Lower leg skin (tissue), 4 donors: ENCODE results near the gene ZNF320. TPM values are rescaled to one million over a fixed set of nuclear protein-coding genes. Genes with fewer than 3 reads are reported as not detected.
A peak's percentile ranks its signal among the peaks of the same experiment; 100 is the strongest.
"Not testable (repeated sequence)": the region's sequence is repeated elsewhere in the genome, so short reads cannot be mapped to it uniquely, and the experiment has no call there.

Experiments
- DNase-seq, 2 donors: peaks; one replicate each; pipeline ENCODE4 v3.0.0-alpha.2; 2019; ENCODE audit warnings: low spot score in 2 of 2
- H3K4me3 ChIP-seq: fragments of 200-600 bp; sonication (generic); 2 replicates; pipeline ENCODE4 v1.5.1; 2017; ENCODE audit warnings: mild to moderate bottlenecking, low read depth; ENCODE audit not compliant: poor library complexity, severe bottlenecking
- CTCF ChIP-seq, 3 donors: fragments of 450-650 bp; IDR thresholded peaks; one replicate each; pipeline ENCODE4 v1.5.1; 2016; ENCODE audit warnings: antibody characterized with exemption in 3 of 3, mild to moderate bottlenecking in 3 of 3, moderate library complexity in 2 of 3
- POLR2A ChIP-seq, 2 donors: fragments of 450-650 bp; IDR thresholded peaks; one replicate each; pipeline ENCODE4 v1.6.1; 2016 to 2017; ENCODE audit warnings: antibody characterized with exemption in 2 of 2, mild to moderate bottlenecking in 1 of 2, moderate library complexity in 1 of 2
- WGBS, 2 donors: methylation state at CpG; one replicate each; pipeline ENCODE4 v1.1.5; 2018; 5-methylcytosine and 5-hydroxymethylcytosine counted together
- intact Hi-C: fragments of 100-400 bp; cut with DNase I; formaldehyde crosslinking; loops from one replicate; pipeline ENCODE4 v1.15.0; 2023; ENCODE audit warnings: low total_unique reads
- total RNA-seq, 4 donors: library from RNA; depleted of rRNA; stranded (reverse); fragments of >200 nt; gene quantifications; one replicate each; pipeline ENCODE4 v1.1.0, GENCODE V29; 2016

ZNF320 gene
- total RNA-seq, 4 donors from 2014 or later: 1.2 to 15.3 (median 12.4) TPM

GRCh38 chr19:52922841-52923777, 25.7 kb upstream of the ZNF320 start, which contains the start of gene ZNF888:
Gene ZNF888 (minus strand): TSS chr19:52923428. CDS start chr19:52917873, 5,555 bp downstream.
- peak; percentile 87 to 98 for DNase-seq
- intact Hi-C loops: no loop called here
- WGBS, 2 donors: 1 to 2% methylated on average over 47 to 55 of the region's 55 CpGs
- peak within 1 kb of the TSS; percentile 37 for H3K4me3 ChIP-seq
- TF ChIP-seq CTCF (IDR thresholded peaks at IDR 0.05) (no peak), POLR2A (IDR thresholded peaks at IDR 0.05) (no peak)

GRCh38 chr19:52917531-52917930, 20.1 kb upstream of the ZNF320 start:
- no peak overlapping the region for H3K4me3 ChIP-seq
- intact Hi-C loops: no loop called here
- DNase-seq: peak in 1 of 2 donors; percentile 53
- WGBS, 2 donors: 95 to 97% methylated on average over 5 of the region's 5 CpGs
- TF ChIP-seq CTCF (IDR thresholded peaks at IDR 0.05) (no peak), POLR2A (IDR thresholded peaks at IDR 0.05) (no peak)

GRCh38 chr19:52910648-52911047, 13.2 kb upstream of the ZNF320 start:
- H3K4me3 ChIP-seq: no peak overlapping the region
- TF ChIP-seq CTCF (IDR thresholded peaks at IDR 0.05) (no peak), POLR2A (IDR thresholded peaks at IDR 0.05) (no peak)
- WGBS, 2 donors: 100% methylated on average over 1 of the region's 1 CpG
- no peak for DNase-seq
- intact Hi-C loops: no loop called here

GRCh38 chr19:52904052-52904780, 6.8 kb upstream of the ZNF320 start:
- 83 to 85% methylated on average over 16 of the region's 16 CpGs for WGBS, 2 donors
- intact Hi-C loops, DNase-seq, H3K4me3 ChIP-seq: not testable (repeated sequence)

GRCh38 chr19:52901842-52902241, 4.4 kb upstream of the ZNF320 start:
- intact Hi-C loops: no loop called here
- 75 to 87% methylated on average over 3 of the region's 3 CpGs for WGBS, 2 donors
- no peak overlapping the region for H3K4me3 ChIP-seq
- TF ChIP-seq POLR2A (IDR thresholded peaks at IDR 0.05) (no peak), CTCF (IDR thresholded peaks at IDR 0.05) (no peak)
- DNase-seq: no peak

GRCh38 chr19:52898596-52898995, 1.2 kb upstream of the ZNF320 start:
- peak in 1 of 2 donors; percentile 21 for DNase-seq
- H3K4me3 ChIP-seq, intact Hi-C loops: not testable (repeated sequence)
- 91 to 95% methylated on average over 10 of the region's 10 CpGs for WGBS, 2 donors
